VCaP (cell line): ENCODE measurements around the gene TRIM38.

Experiments
- H3K27ac ChIP-seq: fragments of 450-650 bp; 2 replicates; pipeline ENCODE4 v1.5.1; 2017
- TF ChIP-seq, protein P1 (sequence below): fragments of 450-650 bp; conservative IDR thresholded peaks from 2 replicates; pipeline ENCODE4 v1.5.1; 2017; ENCODE audit warnings: mild to moderate bottlenecking, moderate library complexity

TRIM38 gene

DNA sequence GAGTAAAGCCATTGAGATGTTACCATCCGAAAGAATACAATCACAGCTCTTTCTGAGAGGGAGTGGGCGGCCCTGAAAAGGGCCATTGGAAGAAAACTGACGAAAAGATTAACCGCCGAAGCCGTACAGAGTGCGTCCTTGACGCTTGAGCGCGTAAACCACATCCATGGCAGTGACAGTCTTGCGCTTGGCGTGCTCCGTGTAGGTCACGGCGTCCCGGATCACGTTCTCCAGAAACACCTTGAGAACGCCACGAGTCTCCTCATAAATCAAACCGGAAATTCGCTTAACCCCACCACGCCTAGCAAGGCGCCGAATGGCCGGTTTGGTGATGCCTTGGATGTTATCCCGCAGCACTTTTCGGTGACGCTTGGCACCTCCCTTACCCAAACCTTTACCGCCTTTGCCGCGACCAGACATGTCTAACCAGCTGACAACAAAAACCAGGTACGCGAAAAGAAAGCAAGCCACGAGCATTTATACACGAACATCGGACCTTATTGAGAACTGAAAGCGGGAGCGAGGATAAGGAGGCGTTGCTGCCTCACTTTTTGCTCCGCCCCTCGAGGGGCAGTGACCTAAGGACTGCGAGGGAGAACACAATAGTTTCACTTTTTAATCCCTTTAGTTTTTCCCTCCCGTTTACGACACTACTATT, 64.4 kb downstream of the TRIM38 start:
- H3K27ac ChIP-seq: peak overlapping the region; percentile 76
- TF ChIP-seq, protein P1, sequence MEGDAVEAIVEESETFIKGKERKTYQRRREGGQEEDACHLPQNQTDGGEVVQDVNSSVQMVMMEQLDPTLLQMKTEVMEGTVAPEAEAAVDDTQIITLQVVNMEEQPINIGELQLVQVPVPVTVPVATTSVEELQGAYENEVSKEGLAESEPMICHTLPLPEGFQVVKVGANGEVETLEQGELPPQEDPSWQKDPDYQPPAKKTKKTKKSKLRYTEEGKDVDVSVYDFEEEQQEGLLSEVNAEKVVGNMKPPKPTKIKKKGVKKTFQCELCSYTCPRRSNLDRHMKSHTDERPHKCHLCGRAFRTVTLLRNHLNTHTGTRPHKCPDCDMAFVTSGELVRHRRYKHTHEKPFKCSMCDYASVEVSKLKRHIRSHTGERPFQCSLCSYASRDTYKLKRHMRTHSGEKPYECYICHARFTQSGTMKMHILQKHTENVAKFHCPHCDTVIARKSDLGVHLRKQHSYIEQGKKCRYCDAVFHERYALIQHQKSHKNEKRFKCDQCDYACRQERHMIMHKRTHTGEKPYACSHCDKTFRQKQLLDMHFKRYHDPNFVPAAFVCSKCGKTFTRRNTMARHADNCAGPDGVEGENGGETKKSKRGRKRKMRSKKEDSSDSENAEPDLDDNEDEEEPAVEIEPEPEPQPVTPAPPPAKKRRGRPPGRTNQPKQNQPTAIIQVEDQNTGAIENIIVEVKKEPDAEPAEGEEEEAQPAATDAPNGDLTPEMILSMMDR: no peak

DNA sequence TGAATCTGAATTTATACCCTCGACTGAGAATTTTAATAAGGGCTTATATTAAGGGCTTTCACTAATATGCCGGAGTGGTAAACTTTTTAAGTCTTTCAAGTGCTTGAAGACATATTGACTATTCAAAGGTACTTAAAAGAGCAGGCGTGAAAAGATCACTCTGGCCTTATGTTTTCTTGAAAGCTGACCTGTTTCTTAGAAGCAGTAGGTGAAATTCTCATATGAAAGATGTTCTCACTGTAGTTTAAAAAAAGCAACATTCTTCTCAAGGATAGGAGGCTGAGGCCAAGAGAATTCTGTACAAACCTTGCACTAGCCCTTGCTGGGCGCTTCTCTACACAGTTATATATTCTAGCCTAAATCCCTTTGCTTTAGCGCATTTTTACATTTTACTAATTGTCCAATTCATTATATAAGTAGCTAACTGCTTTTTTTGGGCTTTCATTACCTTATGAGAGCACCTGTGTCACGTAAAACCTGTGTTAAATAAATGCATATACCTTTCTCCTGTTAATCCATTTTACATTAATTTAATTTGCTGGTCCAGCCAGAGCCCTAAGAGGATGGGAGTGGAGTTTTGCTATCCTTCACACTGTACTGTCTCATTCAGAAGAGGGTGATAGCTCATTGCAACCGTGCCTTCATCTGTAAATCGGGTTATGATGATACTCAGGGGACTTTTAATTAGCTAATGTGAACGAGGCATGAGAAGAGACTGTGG, 65.0 kb downstream of the TRIM38 start:
- TF ChIP-seq, protein P1: no peak
- H3K27ac ChIP-seq: peak overlapping the region; percentile 76

DNA sequence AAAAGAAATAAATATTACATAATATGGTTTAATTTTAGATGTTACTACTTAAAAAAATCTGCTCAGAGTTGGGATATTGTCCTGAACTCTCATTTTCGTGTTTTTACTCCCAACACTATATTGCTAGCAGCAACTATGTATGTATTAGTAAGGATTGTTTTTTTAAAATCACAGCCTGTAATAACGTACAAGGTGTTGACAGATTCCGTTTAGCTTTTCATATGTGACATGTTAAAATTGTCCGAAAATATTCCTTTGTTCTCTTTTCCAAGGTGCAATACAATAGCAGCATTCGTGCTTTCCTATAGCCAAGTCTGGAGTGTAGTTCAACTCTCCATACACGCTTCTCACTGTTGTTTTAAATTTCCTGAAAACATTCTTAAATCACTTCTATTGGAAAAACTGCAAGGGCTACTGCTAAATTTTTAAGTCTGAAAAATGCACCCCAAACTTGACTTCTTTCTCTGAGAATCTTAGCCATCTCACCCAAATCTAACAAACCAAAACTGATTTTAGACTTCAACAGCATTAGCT, 65.7 kb downstream of the TRIM38 start:
- H3K27ac ChIP-seq: peak overlapping the region; percentile 76
- TF ChIP-seq, protein P1: no peak

DNA sequence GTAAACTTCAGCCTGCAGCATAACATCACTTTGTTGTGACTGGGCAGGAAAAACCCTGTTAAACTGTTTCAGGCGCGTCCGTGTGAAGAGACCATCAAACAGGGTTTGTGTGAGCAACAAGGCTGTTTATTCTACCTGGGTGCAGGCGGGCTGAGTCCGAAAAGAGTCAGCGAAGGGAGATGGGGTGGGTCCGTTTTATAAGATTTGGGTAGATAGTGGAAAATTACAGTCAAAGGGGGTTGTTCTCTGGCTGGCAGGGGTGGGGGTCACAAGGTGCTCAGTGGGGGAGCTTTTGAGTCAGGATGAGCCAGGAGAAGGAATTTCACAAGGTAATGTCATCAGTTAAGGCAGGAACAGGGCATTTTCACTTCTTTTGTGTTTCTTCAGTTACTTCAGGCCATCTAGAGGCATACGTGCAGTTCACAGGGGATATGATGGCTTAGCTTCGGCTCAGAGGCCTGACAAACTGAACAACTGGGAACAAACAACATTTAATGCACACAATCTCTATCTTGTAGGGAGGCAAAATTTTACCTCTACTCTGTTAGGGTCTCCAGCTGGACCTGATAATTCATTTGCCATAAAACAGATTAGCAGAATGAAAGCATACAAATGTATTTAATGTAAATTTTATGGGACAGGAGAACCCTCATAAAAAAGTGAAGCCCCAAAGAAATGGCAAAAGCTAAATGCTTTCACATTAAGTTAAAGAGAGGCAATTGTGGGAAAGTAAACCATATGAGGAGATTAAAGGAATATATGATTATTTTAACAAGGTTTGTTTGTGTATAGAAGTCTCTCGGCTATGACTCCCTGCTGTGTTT, 66.4 kb downstream of the TRIM38 start:
- H3K27ac ChIP-seq: peak overlapping the region; percentile 76; the same call in 1 of the 2 replicates
- TF ChIP-seq, protein P1: no peak

DNA sequence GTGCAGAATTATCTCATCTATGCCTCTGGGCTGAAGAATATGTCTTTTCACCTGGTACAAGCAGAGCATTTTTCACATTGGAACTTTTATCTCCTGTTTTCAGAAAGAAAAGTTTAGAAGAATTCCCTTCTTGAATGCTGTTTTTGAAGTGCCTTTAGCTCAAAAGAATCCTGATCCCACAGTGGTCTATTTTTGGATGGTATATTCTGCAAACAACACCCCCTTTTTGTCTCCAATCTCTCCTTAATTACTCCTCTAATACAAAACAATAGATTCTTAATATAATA, 66.9 kb downstream of the TRIM38 start:
- TF ChIP-seq, protein P1: no peak
- H3K27ac ChIP-seq: peak overlapping the region; percentile 76; the same call in 1 of the 2 replicates

GRCh38 chr6:26029857-26030653, 67.5 kb downstream of the TRIM38 start:
- TF ChIP-seq, protein P1: no peak
- peak overlapping the region; percentile 76; the same call in 1 of the 2 replicates for H3K27ac ChIP-seq
